Stimulated activated CD4-positive, alpha-beta T cell treated with anti-CD3 and anti-CD28 coated beads, Interleukin-4, amount 100 ng/mL, for 1 hour (primary cell): ENCODE data around the gene ADGRB3.

Experiments used
- DNase-seq: peaks from one replicate; pipeline ENCODE4 v3.0.0-alpha.2; 2020

The ADGRB3 gene

GRCh38 chr6:68709091-68709490, 74.0 kb downstream of the ADGRB3 start:
- DNase-seq = no peak

- DNase-seq = no peak
These were observed 74.8 kb downstream of the ADGRB3 start for GRCh38 chr6:68709882-68710281.

GRCh38 chr6:68710496-68710895, 75.4 kb downstream of the ADGRB3 start:
- DNase-seq = no peak

GRCh38 chr6:68710916-68711315, 75.8 kb downstream of the ADGRB3 start:
- no peak for DNase-seq

GRCh38 chr6:68711386-68712000, 76.4 kb downstream of the ADGRB3 start:
- no peak for DNase-seq

- no peak for DNase-seq
These were observed 81.5 kb downstream of the ADGRB3 start for GRCh38 chr6:68716620-68717019.

GRCh38 chr6:68718385-68719073, 83.4 kb downstream of the ADGRB3 start:
- no peak for DNase-seq

GRCh38 chr6:68719761-68720160, 84.7 kb downstream of the ADGRB3 start:
- DNase-seq = no peak

GRCh38 chr6:68722891-68723527, 87.9 kb downstream of the ADGRB3 start:
- no peak for DNase-seq

- DNase-seq = no peak
These were observed 89.0 kb downstream of the ADGRB3 start for GRCh38 chr6:68724060-68724459.

- DNase-seq = no peak
These were observed 91.3 kb downstream of the ADGRB3 start for GRCh38 chr6:68726337-68726736.

- DNase-seq = no peak
These were observed 91.9 kb downstream of the ADGRB3 start for GRCh38 chr6:68726992-68727391.

- DNase-seq = no peak
These were observed 92.6 kb downstream of the ADGRB3 start for GRCh38 chr6:68727699-68728098.

- no peak for DNase-seq
These were observed 93.3 kb downstream of the ADGRB3 start for GRCh38 chr6:68728159-68728979.

GRCh38 chr6:68729377-68729903, 94.4 kb downstream of the ADGRB3 start:
- DNase-seq = no peak

- DNase-seq = no peak
These were observed 95.4 kb downstream of the ADGRB3 start for GRCh38 chr6:68730291-68731054.

- no peak for DNase-seq
These were observed 97.3 kb downstream of the ADGRB3 start for GRCh38 chr6:68732423-68732822.

- DNase-seq = no peak
These were observed 100.8 kb downstream of the ADGRB3 start for GRCh38 chr6:68735866-68736265.

GRCh38 chr6:68737061-68737460, 102.0 kb downstream of the ADGRB3 start:
- no peak for DNase-seq

- DNase-seq = no peak
These were observed 103.0 kb downstream of the ADGRB3 start for GRCh38 chr6:68738039-68738438.

- DNase-seq = no peak
These were observed 105.9 kb downstream of the ADGRB3 start for GRCh38 chr6:68740828-68741500.
